ENCODE data around the gene C1orf210. TPM values are rescaled to one million over a fixed set of nuclear protein-coding genes. Genes with fewer than 3 reads are reported as not detected.

The C1orf210 gene
- total and polyA plus RNA-seq, 9 of the 15 experiments (the other 6 are each of a cell fraction or from before 2014, with no cell fraction given) = 0.21 TPM; not detected in 8

DNA sequence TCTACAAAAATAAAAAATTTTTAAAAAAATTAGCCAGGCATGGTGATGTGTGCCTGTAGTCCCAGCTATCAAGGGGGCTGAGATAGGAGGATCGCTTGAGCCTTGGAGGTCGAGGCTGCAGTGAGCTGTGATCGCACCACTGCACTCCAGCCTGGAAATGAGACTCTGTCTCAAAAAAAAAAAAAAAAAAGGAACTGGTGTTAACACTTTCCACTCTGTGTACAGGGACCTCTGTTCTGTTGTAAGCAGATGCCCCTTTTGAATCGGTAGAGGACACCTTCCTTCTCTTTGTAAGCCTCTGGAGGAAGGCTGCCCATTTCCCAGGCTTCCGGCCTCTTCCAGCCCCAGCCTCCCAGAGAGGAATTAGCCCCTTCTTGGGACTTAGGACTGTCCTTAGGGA is 7.3 kb upstream of the C1orf210 start (continued):
- TF ChIP-seq, protein P1, sequence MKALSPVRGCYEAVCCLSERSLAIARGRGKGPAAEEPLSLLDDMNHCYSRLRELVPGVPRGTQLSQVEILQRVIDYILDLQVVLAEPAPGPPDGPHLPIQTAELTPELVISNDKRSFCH (CRISPR knock-in tag; IDR thresholded peaks at IDR 0.05) = no peak
- TF ChIP-seq, protein P1 (tag; IDR thresholded peaks at IDR 0.05) = no peak
- TF ChIP-seq CTCF (IDR thresholded peaks at IDR 0.05 in 2 of 3, conservative IDR thresholded peaks at IDR 0.05 in 1 of 3; ENCODE audit: insufficient read depth in 2 of 3, low read depth in 1 of 3, low read length in 3 of 3) (no peak), PKNOX1 (IDR thresholded peaks at IDR 0.05) (no peak), HNRNPL (IDR thresholded peaks at IDR 0.05; ENCODE audit: low read depth, low read length) (no peak), E2F6 (IDR thresholded peaks at IDR 0.05; ENCODE audit: borderline replicate concordance in 1 of 2, extremely low read depth in 1 of 2, insufficient read depth in 1 of 2, insufficient read length in 1 of 2, low read depth in 1 of 2, low read length in 1 of 2, poor library complexity in 1 of 2, severe bottlenecking in 1 of 2) (no peak)
